AG04449 (cell line): ENCODE results near the gene PDE8B.

Experiments
- CTCF ChIA-PET: fragments of 350-600 bp; formaldehyde crosslinking; extraction: SDS; loops from one replicate; lab custom pipeline; 2021; ENCODE audit warnings: antibody characterized with exemption; lab: Yijun Ruan, JAX
- POLR2A ChIA-PET: fragments of 400-600, 350-600 bp; formaldehyde crosslinking; extraction: SDS; loops from one replicate; lab custom pipeline; 2020; ENCODE audit warnings: antibody characterized with exemption, inconsistent platforms; lab: Yijun Ruan, JAX
- DNase-seq: peaks from one replicate; pipeline ENCODE4 v3.0.0-alpha.2; 2010; ENCODE audit warnings: low read depth, low spot score
- H3K4me3 ChIP-seq: 2 replicates; pipeline ENCODE4 v1.5.1; 2011; ENCODE audit warnings: low read depth, mild to moderate bottlenecking, control low read depth, low read length
- TF ChIP-seq, protein P1 (sequence below): IDR thresholded peaks from one replicate; pipeline ENCODE4 v1.5.1; 2011; ENCODE audit warnings: mild to moderate bottlenecking, moderate library complexity, low read length, control low read depth, inconsistent platforms; ENCODE audit not compliant: insufficient read depth; ENCODE audit errors: missing control alignments

Gene PDE8B

DNA sequence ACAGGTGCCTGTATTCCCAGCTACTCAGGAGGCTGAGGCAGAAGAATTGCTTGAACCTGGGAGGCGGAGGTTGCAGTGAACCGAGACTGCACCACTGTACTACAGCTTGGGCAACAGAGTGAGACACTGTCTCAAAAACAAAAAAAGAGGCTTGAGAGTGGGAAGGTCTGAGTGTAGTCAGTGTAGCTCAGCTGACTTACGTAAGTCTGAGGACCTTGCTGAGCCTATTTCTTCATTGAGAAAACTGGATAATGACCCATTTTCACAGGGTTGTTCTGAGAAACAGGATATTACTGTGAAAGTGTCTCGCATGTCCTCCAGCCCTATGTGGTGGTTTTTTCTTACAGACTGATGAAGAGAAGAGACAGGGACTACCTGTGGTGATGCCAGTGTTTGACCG is 214.9 kb downstream of the PDE8B start:
- ChIA-PET CTCF (interaction anchor here (0.8 kb wide), 1 partner anchor 67 kb away, joined by 3 read pairs; no protein-coding TSS in a partner anchor), POLR2A (no interaction called here)
- no peak overlapping the region for H3K4me3 ChIP-seq
- DNase-seq, result no peak
- TF ChIP-seq, protein P1, sequence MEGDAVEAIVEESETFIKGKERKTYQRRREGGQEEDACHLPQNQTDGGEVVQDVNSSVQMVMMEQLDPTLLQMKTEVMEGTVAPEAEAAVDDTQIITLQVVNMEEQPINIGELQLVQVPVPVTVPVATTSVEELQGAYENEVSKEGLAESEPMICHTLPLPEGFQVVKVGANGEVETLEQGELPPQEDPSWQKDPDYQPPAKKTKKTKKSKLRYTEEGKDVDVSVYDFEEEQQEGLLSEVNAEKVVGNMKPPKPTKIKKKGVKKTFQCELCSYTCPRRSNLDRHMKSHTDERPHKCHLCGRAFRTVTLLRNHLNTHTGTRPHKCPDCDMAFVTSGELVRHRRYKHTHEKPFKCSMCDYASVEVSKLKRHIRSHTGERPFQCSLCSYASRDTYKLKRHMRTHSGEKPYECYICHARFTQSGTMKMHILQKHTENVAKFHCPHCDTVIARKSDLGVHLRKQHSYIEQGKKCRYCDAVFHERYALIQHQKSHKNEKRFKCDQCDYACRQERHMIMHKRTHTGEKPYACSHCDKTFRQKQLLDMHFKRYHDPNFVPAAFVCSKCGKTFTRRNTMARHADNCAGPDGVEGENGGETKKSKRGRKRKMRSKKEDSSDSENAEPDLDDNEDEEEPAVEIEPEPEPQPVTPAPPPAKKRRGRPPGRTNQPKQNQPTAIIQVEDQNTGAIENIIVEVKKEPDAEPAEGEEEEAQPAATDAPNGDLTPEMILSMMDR, result no peak

DNA sequence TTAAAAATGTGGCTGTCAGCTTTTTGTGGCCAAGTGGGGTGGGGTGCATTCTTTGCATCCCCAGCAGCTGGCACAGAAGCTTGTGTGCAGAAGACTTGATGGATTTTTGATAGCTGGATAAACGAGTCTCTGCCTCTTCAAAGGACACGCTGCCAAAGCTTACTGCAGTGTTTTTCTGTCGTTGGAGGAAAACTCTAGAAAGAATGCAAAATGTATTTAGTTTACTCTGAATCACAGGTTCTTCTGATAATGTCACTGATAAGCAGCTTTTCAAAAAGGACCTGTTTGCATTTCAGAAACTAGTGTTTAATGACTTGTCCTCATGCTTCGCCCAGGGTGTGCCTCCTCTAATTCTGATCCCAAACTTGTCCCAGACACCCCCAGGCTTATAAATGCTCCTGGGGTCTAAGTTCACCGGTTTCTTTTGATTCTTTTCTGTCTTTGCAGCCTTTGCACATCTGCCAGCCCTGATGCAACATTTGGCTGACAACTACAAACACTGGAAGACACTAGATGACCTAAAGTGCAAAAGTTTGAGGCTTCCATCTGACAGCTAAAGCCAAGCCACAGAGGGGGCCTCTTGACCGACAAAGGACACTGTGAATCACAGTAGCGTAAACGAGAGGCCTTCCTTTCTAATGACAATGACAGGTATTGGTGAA is 215.6 kb downstream of the PDE8B start:
- DNase-seq, result no peak
- ChIA-PET CTCF (interaction anchor here (0.8 to 1.7 kb wide), 5 partner anchors 11 to 280 kb away, joined by 3 to 6 read pairs (median 3); no protein-coding TSS in a partner anchor), POLR2A (interaction anchor here (0.6 kb wide), 1 partner anchor 396 kb away, joined by 3 read pairs; the partner anchor contains the start of gene AGGF1)
- TF ChIP-seq, protein P1, result no peak
- H3K4me3 ChIP-seq, result no peak overlapping the region

DNA sequence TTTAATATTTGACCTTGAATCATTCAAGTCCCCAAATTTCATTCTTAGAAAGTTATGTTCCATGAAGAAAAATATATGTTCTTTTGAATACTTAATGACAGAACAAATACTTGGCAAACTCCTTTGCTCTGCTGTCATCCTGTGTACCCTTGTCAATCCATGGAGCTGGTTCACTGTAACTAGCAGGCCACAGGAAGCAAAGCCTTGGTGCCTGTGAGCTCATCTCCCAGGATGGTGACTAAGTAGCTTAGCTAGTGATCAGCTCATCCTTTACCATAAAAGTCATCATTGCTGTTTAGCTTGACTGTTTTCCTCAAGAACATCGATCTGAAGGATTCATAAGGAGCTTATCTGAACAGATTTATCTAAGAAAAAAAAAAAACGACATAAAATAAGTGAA is 216.2 kb downstream of the PDE8B start:
- H3K4me3 ChIP-seq, result no peak overlapping the region
- POLR2A ChIA-PET, result interaction anchor here (0.6 kb wide), 1 partner anchor 396 kb away, joined by 3 read pairs; the partner anchor contains the start of gene AGGF1
- DNase-seq, result no peak
- TF ChIP-seq, protein P1, result no peak
- CTCF ChIA-PET, result interaction anchor here (0.6 to 1.7 kb wide), 5 partner anchors 10 to 281 kb away, joined by 3 to 6 read pairs (median 4); no protein-coding TSS in a partner anchor

DNA sequence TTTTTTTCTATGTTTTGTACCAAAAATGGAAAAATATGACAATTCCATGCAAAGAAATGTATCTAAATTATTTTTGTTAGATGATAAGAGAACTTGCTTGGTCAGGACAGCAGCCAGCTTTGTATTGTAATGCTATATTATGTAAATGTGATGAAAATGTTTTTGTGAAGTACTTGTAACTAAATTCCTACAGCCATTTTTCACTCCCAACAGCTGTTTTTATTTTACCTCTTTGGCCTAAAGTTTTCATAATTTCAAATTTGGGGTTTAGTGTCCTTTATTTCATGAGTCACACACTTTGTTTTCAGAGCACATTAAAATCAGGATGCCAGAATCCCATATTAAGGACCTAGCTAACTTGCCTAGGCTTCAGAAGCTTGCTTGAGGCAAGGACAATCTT is 217.5 kb downstream of the PDE8B start:
- ChIA-PET CTCF (interaction anchor here (1.7 kb wide), 1 partner anchor 9 kb away, joined by 6 read pairs; no protein-coding TSS in a partner anchor), POLR2A (no interaction called here)
- no peak overlapping the region for H3K4me3 ChIP-seq
- DNase-seq, result no peak
- TF ChIP-seq, protein P1, result no peak

DNA sequence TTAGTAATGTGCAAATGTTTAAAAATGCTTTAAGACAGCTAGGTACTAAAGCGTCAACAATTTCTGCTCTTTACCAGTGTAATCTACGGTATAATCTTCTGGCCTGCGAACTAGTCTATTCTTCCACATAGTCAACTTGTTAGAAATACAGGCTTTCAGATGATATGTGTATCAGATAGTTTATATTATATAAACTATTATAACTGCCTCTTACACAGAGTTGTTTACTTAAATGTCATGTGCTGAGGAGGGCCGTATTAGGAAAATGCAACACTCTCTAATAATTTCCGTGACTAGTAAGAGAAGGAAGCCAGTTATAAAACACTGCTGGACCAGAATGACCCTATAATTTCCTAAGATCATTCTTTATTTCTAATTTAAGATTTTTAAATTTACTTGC is 218.0 kb downstream of the PDE8B start:
- CTCF ChIA-PET, result no interaction called here
- POLR2A ChIA-PET, result no interaction called here
- H3K4me3 ChIP-seq, result no peak overlapping the region
- TF ChIP-seq, protein P1, result no peak
- DNase-seq, result no peak

DNA sequence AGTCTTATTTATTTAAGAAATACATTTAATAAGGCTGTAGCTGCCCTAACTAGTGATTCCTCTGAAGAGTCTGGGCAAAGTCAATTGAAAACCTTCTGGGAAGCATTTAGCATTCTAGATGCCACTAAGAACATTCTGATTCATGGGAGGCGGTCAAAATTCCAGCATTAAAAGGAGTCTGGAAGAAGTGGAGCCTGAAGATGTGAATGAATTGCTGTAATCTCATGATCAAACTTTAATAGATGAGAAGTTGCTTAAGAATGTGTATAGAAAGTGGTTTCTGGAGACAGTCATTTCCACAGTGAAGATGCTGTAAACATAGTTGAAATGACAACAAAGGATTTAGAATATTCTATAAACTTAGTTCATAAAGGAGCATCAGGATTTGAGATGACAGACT is 220.2 kb downstream of the PDE8B start:
- ChIA-PET CTCF (interaction anchor here (1.0 kb wide), 1 partner anchor 10 kb away, joined by 3 read pairs; no protein-coding TSS in a partner anchor), POLR2A (no interaction called here)
- no peak overlapping the region for H3K4me3 ChIP-seq
- DNase-seq, result no peak
- TF ChIP-seq, protein P1, result no peak
